Erythroblast (primary cell): ENCODE data around the gene DMP1.
"Not testable (repeated sequence)": the region's sequence is repeated elsewhere in the genome, so short reads cannot be mapped to it uniquely, and the experiment has no call there.

Source experiments
- DNase-seq, 2 experiments: peaks; one replicate each; lab custom pipeline; 2025; lab: John Stamatoyannopoulos, UW
- GATA1 ChIP-seq: IDR thresholded peaks from 2 replicates; pipeline ENCODE4 v1.6.1; 2011; ENCODE audit warnings: low read depth, mild to moderate bottlenecking, control low read depth, low read length, moderate library complexity
- POLR2A ChIP-seq: IDR thresholded peaks from 2 replicates; pipeline ENCODE4 v1.6.1; 2011; ENCODE audit warnings: mild to moderate bottlenecking, low read length

Gene DMP1

DNA sequence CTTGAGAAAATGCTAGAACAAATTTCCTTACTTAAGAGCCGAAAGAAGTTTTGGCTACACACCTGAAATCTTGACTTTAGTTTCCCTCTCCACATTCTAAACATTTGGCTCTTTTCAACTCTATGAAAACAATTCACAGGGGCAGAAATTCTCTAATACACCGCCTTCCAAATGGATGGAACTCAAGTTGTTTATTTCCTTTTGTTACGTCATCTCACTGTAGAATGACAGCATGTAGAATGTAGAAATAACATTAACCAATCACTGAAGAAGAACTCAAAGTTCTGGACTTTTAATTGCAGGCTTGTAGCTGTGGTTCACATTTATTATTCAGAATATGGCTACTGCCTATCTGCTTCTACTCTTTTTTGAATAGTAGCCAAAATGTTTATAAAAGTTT lies 1.9 kb downstream of the DMP1 start:
- TF ChIP-seq GATA1 (no peak), POLR2A (no peak)

DNA sequence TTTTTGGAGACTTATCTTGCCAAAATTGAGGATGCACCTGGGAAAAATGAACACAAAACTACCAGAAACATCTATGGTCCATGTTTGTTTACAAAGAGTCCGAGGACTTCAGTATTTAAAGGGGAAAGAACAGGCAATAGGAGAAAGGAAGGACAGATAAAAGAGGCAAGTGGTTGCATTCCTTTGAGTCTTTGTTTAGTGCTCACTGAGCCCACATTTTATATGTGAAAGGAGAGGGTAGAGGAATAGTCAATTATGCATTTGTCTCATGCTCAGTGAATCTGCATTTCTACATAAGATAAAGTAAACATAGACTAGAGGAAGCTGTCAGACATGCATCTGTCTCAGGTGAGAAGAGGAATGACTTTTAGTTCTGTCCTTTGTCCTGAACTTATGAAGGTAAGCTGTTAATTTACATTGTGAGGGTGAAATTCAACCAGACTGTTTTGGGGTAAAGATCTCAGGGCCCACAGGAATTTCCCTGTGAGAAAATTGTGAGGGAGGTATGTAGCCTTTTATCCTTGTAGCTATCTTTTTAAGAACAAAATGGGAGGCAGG lies 4.5 kb downstream of the DMP1 start:
- TF ChIP-seq POLR2A: no peak
- TF ChIP-seq GATA1: no peak
- DNase-seq: no peak

More for the DNA sequence above, 1.9 kb downstream of the DMP1 start:
- peak in 1 of 2 experiments; percentile 8 for DNase-seq

DNA sequence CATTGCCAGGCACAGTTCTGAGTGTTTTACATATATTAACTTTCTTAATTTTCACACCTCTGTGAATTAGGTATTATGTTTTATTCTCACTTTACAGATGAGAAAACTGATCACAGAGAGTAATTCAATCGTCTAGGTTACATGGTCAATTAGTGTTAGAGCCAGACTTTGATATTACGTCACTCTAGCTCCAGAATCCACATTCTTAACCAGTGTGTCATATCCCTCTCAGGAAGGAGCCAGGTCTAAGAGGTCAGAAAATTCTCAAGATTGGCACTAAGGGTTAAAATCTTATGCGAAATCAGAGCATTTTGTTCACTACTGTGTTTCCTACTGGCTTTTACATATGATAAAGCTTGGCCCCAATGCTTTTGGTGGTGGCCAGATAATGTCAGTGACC lies 7.4 kb downstream of the DMP1 start:
- DNase-seq: no peak
- no peak for TF ChIP-seq POLR2A
- no peak for TF ChIP-seq GATA1

DNA sequence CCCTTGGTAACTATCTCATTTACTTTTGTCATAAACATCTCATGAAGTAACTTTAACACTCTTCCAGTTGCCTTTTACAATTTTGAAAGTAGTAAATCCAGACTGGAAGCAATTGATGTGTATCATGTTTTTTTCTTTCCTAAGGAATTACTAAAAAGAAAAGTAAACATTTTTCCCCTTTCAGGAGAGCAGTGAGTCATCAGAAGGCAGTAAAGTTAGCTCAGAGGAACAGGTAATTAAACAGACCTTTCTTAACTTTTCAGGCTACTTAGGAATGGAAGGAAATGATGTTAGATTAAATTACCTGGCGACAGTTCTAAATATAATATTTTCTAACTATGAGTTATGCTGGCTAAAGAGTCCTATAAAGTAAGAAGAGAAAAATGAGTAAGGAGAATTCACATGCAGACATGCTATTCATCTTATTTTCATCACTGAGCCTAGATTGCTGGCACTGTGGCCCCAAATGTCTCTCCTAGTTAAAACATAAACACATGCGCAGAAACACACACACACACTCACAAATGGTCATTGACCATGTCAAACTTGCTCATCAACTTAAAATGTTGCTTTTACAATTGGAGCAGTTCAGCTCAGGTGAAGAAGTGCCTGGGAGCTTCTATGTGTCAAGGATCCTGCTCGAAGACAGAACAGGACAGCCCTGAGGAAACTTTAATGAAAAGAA lies 9.3 kb downstream of the DMP1 start:
- DNase-seq: no peak
- TF ChIP-seq GATA1: no peak
- TF ChIP-seq POLR2A: no peak

DNA sequence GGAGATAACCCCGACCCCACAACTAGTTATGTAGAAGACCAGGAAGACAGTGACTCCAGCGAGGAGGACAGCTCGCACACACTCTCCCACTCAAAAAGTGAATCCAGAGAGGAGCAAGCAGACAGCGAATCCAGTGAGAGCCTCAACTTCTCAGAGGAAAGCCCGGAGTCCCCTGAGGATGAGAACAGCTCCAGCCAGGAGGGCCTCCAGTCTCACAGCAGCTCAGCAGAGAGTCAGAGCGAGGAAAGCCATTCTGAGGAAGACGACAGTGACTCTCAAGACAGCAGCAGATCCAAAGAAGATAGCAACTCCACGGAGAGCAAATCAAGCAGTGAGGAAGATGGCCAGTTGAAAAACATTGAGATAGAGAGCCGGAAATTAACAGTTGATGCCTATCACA lies 12.8 kb downstream of the DMP1 start:
- no peak for TF ChIP-seq POLR2A
- no peak for TF ChIP-seq GATA1
- no peak for DNase-seq

DNA sequence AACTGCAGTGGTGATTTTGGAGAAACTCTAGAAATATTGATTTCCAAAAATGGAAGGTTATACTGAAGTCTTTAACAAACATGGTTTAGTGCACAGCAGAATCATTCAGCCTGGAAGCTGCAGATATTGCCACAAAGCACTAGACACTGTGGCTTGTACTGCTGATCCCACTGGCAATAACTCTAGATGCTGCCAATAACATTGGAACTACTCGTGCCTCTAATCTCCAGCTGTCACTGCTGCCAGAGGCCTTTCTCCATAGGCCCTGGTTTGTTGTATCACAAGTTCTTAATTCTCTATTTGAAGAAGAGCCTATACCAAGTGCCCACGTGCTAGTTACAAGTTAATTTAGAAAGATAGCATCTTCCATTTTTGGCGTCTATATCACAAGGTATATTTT lies 19.3 kb downstream of the DMP1 start:
- DNase-seq: no peak
- no peak for TF ChIP-seq POLR2A
- no peak for TF ChIP-seq GATA1

DNA sequence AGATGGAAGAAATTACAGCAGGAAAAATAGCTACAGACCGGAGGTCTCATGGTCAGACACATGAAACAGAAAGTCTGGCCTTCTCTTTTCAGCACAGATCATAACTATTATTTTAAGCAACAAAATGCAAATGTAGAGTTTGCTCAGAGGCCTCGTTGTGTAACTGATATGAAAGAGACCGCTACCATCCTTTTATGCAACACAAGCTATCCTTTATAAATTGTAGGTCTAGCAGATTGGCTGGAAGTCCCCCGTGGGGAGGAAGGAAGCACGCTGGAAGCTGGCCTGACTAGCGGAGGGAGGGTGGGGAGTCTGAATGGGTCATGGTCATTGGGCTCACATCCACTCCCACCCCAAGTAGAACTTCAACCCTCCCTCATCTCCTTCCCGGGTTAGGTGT lies 27.7 kb downstream of the DMP1 start:
- no peak for TF ChIP-seq GATA1
- no peak for DNase-seq

DNA sequence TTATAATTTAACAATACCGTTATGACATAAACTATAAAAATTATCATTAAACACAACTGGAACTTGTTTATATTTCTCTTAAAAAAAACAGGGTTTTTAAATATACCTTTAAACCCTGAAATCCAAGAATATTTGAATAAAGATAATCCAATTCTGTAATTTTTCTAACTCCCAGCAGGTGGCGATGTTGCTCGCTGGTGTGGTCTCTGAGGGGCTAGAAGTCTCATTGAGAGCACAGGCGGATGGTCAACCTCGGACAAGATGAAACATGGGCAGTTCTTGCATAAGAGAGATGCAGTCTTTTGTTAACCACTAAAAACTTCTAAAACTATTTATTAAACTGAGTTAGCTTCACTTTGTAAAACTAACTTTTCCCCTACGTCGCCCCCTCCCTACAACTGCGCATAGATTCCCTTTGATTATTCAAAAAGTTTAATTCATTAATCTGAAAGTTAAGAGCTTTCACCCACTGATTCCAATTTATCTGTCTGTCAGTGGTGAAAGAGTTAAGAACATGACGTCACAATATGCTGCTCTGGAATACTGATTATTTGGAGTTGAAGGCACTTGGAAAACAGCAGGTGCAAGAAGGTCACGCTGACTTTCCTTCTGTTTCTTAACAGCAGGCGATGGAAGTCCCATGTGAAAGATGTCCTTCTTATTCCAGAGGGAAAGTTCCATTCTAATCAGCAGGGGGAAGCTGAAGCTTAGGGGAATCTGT lies 29.5 kb downstream of the DMP1 start:
- TF ChIP-seq GATA1: no peak
- no peak for TF ChIP-seq POLR2A
- DNase-seq: peak; percentile 35 to 69

DNA sequence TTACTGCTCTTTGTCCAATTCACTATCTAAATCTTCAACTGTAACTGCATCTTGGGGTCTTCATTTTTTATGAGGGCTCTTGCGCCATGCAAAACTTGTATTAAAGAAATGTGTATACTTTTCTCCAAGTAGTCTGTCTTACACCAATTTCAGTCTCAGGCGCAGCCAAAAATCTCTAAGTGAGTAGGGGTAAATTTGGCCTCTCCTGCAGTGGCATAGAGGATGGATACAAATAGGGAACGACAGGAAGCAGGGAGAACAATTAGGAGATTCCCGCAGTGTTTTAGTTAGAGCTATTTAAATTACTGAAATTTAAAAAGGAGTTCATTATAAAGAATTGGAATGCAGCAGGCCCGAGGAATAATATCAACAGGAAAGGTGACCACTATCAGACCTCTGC lies 30.2 kb downstream of the DMP1 start:
- TF ChIP-seq POLR2A (no peak), GATA1 (no peak)
- DNase-seq: no peak

DNA sequence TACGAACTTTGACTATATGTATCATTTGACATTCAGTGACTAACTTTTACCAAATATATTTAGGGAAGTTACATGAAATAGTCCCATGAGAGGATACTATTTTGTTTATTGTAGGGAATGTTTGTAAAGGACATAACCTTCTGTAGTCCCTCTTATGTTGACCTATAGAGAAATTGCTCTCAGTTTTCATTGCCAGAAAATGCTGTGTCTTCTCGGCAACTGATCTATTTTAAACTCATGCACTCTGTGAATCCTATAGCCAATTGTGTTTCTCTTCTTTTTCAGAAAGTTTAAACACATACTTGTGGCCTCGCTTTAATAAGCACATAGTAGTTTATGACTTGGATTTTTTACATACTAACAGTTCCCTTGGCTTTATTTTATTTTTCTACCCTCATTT lies 38.2 kb downstream of the DMP1 start:
- no peak for TF ChIP-seq GATA1
- DNase-seq: no peak

DNA sequence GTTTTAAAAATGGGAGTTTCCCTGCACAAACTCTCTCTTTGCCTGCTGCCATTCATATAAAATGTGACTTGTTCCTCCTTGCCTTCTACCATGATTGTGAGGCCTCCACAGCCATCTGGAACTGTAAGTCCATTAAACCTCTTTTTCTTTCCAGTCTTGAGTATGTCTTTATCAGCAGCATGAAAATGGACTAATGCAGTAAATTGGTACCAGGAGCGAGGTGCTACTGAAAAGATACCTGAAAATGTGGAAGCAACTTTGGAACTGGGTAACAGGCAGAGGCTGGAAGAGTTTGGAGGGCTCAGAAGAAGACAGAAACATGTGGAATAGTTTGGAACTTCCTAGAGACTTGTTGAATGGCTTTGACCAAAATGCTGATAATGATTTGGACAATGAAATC lies 40.9 kb downstream of the DMP1 start:
- not testable (repeated sequence) for DNase-seq

DNA sequence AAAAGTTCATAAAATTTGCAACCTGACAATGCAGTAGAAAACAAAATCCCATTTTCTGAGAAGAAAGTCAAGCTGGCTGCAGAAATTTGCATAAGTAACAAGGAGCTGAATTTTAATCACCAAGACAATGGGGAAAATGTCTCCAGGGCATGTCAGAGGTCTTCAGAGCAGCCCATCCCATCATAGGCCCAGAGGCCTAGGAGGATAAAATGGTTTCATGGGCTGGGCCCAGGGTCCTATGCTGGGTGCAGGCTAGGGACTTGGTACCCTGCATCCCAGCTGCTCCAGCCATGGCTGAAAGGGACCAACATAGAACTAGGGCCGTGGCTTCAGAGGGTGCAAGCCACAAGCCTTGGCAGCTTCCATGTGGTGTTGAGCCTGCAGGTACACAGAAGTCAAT lies 42.0 kb downstream of the DMP1 start:
- not testable (repeated sequence) for DNase-seq

DNA sequence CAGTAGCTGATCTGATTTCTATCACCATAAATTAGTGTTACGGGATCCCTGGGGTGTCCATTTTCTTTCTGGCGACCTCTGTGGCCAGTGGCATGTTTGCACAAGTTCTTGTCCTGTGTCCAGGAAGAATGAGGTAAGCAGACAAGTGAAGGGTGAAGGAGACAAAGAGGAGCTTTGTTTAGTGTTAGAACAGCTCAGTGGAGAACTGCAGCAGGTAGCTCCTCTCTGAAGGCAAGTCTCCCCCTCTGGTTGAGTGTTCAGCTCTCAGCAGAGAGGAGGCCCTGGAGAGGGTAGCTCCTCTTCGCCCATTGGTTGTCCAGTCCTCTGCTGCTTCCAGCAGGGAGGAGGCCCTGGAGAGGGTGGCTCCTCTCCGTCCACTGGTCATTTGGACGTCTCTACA lies 47.2 kb downstream of the DMP1 start:
- DNase-seq: no peak

DNA sequence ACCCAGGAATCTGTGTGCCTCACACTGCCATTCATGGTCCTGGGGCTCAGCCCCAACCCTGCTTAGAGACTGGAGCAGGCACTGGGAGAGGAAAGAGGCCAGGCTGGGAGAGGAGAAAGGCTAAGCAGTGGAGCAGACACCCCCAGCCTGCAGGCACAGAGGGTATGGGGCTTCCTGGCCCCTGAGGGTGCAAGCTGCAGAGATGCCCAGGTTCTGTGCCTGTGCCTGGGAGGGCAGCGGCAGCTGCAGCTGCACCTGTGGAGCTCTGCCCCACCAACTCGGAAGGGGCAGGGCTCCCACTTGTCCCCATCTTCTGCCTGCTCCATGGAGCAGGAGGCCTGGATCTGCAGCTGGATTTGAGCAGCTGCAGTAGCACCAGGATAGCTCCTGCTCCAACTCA lies 47.9 kb downstream of the DMP1 start:
- DNase-seq: no peak
- no peak for TF ChIP-seq GATA1
- TF ChIP-seq POLR2A: no peak

More for the DNA sequence above, 47.2 kb downstream of the DMP1 start:
- TF ChIP-seq POLR2A (no peak), GATA1 (no peak)

DNA sequence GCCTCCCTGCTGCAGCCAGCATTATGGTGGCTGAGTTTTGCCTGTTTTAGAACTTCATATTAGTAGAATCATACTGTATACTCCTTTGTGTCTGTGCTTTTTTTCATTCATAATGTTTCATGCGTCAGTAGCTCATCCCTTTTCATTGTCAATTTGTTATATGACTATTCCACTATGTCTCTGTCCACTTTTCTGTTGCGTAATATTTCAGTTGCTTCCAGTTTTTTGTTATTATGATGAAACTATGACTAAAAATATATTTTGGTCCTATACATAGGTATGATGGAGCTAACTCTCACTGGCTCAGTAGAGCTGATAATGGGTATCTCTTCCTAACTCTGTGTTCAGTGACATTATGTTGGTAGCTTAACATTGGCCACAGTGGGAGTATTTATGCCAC lies 48.3 kb downstream of the DMP1 start:
- DNase-seq: no peak

More for the DNA sequence above, 48.3 kb downstream of the DMP1 start:
- TF ChIP-seq GATA1 (no peak), POLR2A (no peak)
